Measurements from ENCODE around the gene SH3PXD2B. TPM values are rescaled to one million over a fixed set of nuclear protein-coding genes. Genes with fewer than 3 reads are reported as not detected.

The SH3PXD2B gene
- total and polyA plus RNA-seq, 2 of the 13 experiments (the other 11 are each of a cell fraction or from before 2014, with no cell fraction given): 3.4 to 4.6 TPM

DNA sequence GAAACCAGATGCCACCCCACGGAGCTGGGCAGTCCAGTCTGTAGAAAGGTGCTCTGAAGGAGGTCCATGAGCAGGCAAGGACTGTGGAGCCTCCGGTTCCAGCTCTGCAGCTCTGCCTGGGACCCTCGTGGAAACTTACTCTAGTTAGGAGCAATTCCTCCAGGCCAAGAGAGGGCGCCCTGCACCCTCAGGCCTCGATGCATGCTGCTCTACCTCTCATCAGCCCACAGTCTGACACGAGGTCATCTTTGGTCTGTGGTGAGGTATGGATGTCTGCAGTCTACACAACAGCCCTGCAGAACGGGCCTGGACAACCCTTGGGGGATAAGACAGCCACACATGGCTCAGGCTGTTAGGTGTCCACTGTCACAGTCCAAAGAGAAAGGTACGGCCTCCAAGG lies 120.1 kb downstream of the SH3PXD2B start (continued):
- TF ChIP-seq ZNF687 (CRISPR knock-in tag; IDR thresholded peaks at IDR 0.05): peak; percentile 41
- TF ChIP-seq RAD21 (CRISPR knock-in tag; IDR thresholded peaks at IDR 0.05): no peak; the same call in 1 of the 2 replicates
- TF ChIP-seq BRD4 (CRISPR knock-in tag; IDR thresholded peaks at IDR 0.05): no peak
- 0 out of 2 replicates have a peak, but pooled peaks have one; percentile 21 for TF ChIP-seq SALL1 (CRISPR knock-in tag; IDR thresholded peaks at IDR 0.05)
- no peak for TF ChIP-seq SIN3B (IDR thresholded peaks at IDR 0.05; ENCODE audit: low read length)
- TF ChIP-seq ZNF263 (CRISPR knock-in tag; IDR thresholded peaks at IDR 0.05): no peak
- TF ChIP-seq, protein P1, sequence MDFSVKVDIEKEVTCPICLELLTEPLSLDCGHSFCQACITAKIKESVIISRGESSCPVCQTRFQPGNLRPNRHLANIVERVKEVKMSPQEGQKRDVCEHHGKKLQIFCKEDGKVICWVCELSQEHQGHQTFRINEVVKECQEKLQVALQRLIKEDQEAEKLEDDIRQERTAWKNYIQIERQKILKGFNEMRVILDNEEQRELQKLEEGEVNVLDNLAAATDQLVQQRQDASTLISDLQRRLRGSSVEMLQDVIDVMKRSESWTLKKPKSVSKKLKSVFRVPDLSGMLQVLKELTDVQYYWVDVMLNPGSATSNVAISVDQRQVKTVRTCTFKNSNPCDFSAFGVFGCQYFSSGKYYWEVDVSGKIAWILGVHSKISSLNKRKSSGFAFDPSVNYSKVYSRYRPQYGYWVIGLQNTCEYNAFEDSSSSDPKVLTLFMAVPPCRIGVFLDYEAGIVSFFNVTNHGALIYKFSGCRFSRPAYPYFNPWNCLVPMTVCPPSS (IDR thresholded peaks at IDR 0.05): no peak
- TF ChIP-seq SPEN (CRISPR knock-in tag; IDR thresholded peaks at IDR 0.05; ENCODE audit: low read depth): no peak
- 0 out of 2 replicates have a peak, but pooled peaks have one; percentile 14 for TF ChIP-seq SMC3 (IDR thresholded peaks at IDR 0.05; ENCODE audit: low read length)
- TF ChIP-seq, protein P2, sequence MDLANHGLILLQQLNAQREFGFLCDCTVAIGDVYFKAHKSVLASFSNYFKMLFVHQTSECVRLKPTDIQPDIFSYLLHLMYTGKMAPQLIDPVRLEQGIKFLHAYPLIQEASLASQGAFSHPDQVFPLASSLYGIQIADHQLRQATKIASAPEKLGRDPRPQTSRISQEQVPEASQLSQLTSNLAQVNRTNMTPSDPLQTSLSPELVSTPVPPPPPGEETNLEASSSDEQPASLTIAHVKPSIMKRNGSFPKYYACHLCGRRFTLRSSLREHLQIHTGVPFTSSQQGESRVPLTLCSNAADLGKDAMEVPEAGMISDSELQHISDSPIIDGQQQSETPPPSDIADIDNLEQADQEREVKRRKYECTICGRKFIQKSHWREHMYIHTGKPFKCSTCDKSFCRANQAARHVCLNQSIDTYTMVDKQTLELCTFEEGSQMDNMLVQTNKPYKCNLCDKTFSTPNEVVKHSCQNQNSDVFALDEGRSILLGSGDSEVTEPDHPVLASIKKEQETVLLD (CRISPR knock-in tag; IDR thresholded peaks at IDR 0.05; ENCODE audit: low read depth): no peak
- no peak for TF ChIP-seq SYNCRIP (IDR thresholded peaks at IDR 0.05; ENCODE audit: insufficient read depth, low read depth, low read length)
- no peak for TF ChIP-seq ETS1 (CRISPR knock-in tag; IDR thresholded peaks at IDR 0.05)
- TF ChIP-seq ZNF777 (CRISPR knock-in tag; IDR thresholded peaks at IDR 0.05): no peak
- no peak for TF ChIP-seq SAP130 (CRISPR knock-in tag; IDR thresholded peaks at IDR 0.05; ENCODE audit: low read depth)
- TF ChIP-seq SRSF4 (IDR thresholded peaks at IDR 0.05; ENCODE audit: low read depth, low read length, poor library complexity, severe bottlenecking): no peak
- peak; percentile 49 for TF ChIP-seq STAG1 (CRISPR knock-in tag; IDR thresholded peaks at IDR 0.05)
- no peak for TF ChIP-seq ARID3A (IDR thresholded peaks at IDR 0.05; ENCODE audit: low read depth, low read length)
- no peak for TF ChIP-seq RBM39 (IDR thresholded peaks at IDR 0.05; ENCODE audit: low read depth, low read length, poor library complexity, severe bottlenecking)
- TF ChIP-seq SALL2 (CRISPR knock-in tag; IDR thresholded peaks at IDR 0.05): no peak
- no peak for TF ChIP-seq KLF6 (CRISPR knock-in tag; IDR thresholded peaks at IDR 0.05)
- TF ChIP-seq MIER2 (CRISPR knock-in tag; IDR thresholded peaks at IDR 0.05): no peak
